ENCODE results near the gene TUBB4B. TPM values are rescaled to one million over a fixed set of nuclear protein-coding genes. Genes with fewer than 3 reads are reported as not detected.

Gene TUBB4B
- total RNA-seq, 1 experiment from 2014 or later, result 714 TPM

DNA sequence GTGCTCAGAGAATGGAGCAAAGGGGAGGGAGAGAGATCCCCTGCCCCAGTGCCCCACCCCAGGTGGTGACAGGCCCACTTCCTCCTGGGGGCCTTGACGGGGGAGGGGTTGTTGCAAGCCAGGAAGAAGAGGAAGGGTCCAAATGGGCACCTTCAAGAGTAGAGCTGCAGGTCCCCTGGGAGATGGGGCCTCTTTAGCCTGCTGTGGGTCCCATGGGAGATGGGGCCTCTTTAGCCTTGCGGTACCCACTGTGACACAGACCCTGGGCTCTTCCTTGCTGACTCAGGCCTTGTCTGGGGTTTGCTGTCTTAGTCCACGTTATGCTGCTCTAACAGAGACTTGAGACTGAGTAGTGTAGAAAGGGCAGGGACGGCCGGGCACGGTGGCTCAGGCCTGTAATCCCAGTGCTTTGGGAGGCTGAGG is 26.9 kb downstream of the TUBB4B start:
- intact Hi-C loops (cut with micrococcal nuclease; ENCODE audit: unreplicated experiment), result no loop called here
- peak overlapping the region; percentile 16 for H3K27ac ChIP-seq (ENCODE audit: low read depth, low read length, poor library complexity, severe bottlenecking)
- H3K27me3 ChIP-seq (replicated peaks; ENCODE audit: insufficient read depth, low read depth, low read length, poor library complexity), result no peaks in the 10 kb centered on the region
- H3K36me3 ChIP-seq (ENCODE audit: insufficient read depth, low read length, poor library complexity, severe bottlenecking), result peaks cover 38% of the 10 kb centered on the region
- ChIA-PET POLR2A (ENCODE audit: low non-redundant PET) (no interaction called here), CTCF (no interaction called here)
- BruUV-seq (replicated peaks), result no TSS peak
- no peak overlapping the region for H3K4me3 ChIP-seq (ENCODE audit: low read depth, low read length, poor library complexity, severe bottlenecking)
- no peak for TF ChIP-seq EZH2 (IDR thresholded peaks at IDR 0.05; ENCODE audit: borderline replicate concordance, low read depth, low read length, poor library complexity, severe bottlenecking)
- TF ChIP-seq, protein P1, sequence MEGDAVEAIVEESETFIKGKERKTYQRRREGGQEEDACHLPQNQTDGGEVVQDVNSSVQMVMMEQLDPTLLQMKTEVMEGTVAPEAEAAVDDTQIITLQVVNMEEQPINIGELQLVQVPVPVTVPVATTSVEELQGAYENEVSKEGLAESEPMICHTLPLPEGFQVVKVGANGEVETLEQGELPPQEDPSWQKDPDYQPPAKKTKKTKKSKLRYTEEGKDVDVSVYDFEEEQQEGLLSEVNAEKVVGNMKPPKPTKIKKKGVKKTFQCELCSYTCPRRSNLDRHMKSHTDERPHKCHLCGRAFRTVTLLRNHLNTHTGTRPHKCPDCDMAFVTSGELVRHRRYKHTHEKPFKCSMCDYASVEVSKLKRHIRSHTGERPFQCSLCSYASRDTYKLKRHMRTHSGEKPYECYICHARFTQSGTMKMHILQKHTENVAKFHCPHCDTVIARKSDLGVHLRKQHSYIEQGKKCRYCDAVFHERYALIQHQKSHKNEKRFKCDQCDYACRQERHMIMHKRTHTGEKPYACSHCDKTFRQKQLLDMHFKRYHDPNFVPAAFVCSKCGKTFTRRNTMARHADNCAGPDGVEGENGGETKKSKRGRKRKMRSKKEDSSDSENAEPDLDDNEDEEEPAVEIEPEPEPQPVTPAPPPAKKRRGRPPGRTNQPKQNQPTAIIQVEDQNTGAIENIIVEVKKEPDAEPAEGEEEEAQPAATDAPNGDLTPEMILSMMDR (conservative IDR thresholded peaks at IDR 0.05; ENCODE audit: low read depth, low read length), result no peak
- H3K4me1 ChIP-seq (ENCODE audit: insufficient read depth, low read length, poor library complexity, severe bottlenecking), result no peaks in the 10 kb centered on the region
- no peaks in the 10 kb centered on the region for H3K9me3 ChIP-seq (ENCODE audit: low read depth, low read length, poor library complexity, severe bottlenecking)
- no peak for DNase-seq (ENCODE audit: low spot score)

DNA sequence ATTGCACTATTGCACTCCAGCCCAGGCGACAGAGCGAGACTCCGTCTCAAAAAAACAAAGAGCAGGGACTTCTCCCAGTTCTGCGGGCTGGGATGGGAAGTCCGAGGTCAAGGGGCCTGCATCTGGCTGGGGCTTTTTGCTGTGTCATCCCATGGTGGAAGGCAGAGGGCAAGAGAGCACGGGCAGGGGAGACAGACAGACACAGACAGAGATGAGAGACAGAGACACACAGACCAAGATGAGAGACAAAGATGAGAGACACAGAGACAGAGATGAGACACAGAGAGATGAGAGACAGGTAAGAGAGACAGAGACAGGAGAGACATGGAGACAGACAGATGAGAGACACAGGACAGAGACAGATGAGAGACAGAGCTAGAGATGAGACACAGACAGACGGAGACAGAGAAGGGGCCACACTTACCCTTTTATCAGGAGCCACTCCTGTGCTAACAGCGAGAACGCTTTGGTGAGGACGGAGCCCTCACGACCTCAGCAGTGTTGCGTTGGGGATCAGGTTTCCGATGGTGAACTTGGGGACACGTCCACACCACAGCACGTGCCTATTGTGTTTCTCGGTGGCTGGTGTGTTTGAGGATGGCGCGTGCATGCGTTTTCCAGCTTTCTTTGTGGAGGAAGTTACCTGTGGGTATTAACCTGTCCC is 27.6 kb downstream of the TUBB4B start:
- H3K27ac ChIP-seq (ENCODE audit: low read depth, low read length, poor library complexity, severe bottlenecking), result no peak overlapping the region
- H3K4me1 ChIP-seq (ENCODE audit: insufficient read depth, low read length, poor library complexity, severe bottlenecking), result no peaks in the 10 kb centered on the region
- intact Hi-C loops (cut with micrococcal nuclease; ENCODE audit: unreplicated experiment), result no loop called here
- no peaks in the 10 kb centered on the region for H3K9me3 ChIP-seq (ENCODE audit: low read depth, low read length, poor library complexity, severe bottlenecking)
- no peaks in the 10 kb centered on the region for H3K27me3 ChIP-seq (replicated peaks; ENCODE audit: insufficient read depth, low read depth, low read length, poor library complexity)
- peaks cover 36% of the 10 kb centered on the region for H3K36me3 ChIP-seq (ENCODE audit: insufficient read depth, low read length, poor library complexity, severe bottlenecking)
- ChIA-PET POLR2A (ENCODE audit: low non-redundant PET) (interaction anchor here (0.6 kb wide), 1 partner anchor 70 kb away, joined by 3 read pairs; no protein-coding TSS in a partner anchor), CTCF (no interaction called here)
- TF ChIP-seq, protein P1 (conservative IDR thresholded peaks at IDR 0.05; ENCODE audit: low read depth, low read length), result no peak
- TF ChIP-seq EZH2 (IDR thresholded peaks at IDR 0.05; ENCODE audit: borderline replicate concordance, low read depth, low read length, poor library complexity, severe bottlenecking), result no peak
- no TSS peak for BruUV-seq (replicated peaks)
- no peak for DNase-seq (ENCODE audit: low spot score)
- no peak overlapping the region for H3K4me3 ChIP-seq (ENCODE audit: low read depth, low read length, poor library complexity, severe bottlenecking)

DNA sequence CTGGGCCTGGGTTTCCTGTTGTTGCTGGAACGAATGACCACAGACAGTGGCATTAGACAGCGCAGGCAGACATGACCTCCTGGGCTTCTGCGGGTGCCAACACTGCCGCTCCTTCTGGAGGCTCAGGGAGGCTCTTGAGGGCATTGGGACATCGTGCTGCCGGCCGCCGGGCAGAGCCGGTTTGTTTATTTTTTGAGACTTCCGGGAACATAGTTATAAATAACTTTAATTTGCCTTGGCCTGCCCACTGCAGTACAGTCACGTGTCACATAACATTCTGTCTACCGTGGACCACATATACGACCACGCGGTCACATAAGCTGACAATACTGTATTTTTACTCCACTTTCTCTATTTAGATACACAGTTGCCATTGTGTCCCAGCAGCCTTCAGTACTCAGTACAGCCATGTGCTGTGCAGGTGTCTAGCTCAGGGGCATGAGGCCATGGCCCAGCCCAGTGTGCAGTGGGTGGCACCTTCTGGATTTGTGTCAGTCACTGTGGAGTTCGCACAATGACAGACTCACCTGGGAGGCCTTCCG is 28.2 kb downstream of the TUBB4B start:
- no TSS peak for BruUV-seq (replicated peaks)
- Histone ChIP-seq H3K36me3 (ENCODE audit: insufficient read depth, low read length, poor library complexity, severe bottlenecking) (peaks cover 30% of the 10 kb centered on the region), H3K4me1 (ENCODE audit: insufficient read depth, low read length, poor library complexity, severe bottlenecking) (no peaks in the 10 kb centered on the region), H3K9me3 (ENCODE audit: low read depth, low read length, poor library complexity, severe bottlenecking) (no peaks in the 10 kb centered on the region), H3K4me3 (ENCODE audit: low read depth, low read length, poor library complexity, severe bottlenecking) (no peak overlapping the region), H3K27me3 (replicated peaks; ENCODE audit: insufficient read depth, low read depth, low read length, poor library complexity) (no peaks in the 10 kb centered on the region), H3K27ac (ENCODE audit: low read depth, low read length, poor library complexity, severe bottlenecking) (no peak overlapping the region)
- ChIA-PET CTCF (no interaction called here), POLR2A (ENCODE audit: low non-redundant PET) (interaction anchor here (0.6 kb wide), 1 partner anchor 69 kb away, joined by 3 read pairs; no protein-coding TSS in a partner anchor)
- intact Hi-C loops (cut with micrococcal nuclease; ENCODE audit: unreplicated experiment), result no loop called here
- DNase-seq (ENCODE audit: low spot score), result no peak
- TF ChIP-seq, protein P1 (conservative IDR thresholded peaks at IDR 0.05; ENCODE audit: low read depth, low read length), result no peak
- TF ChIP-seq EZH2 (IDR thresholded peaks at IDR 0.05; ENCODE audit: borderline replicate concordance, low read depth, low read length, poor library complexity, severe bottlenecking), result no peak
